ENCODE data around the gene ZFAND3. TPM values are rescaled to one million over a fixed set of nuclear protein-coding genes. Genes with fewer than 3 reads are reported as not detected.
"Not testable (repeated sequence)": the region's sequence is repeated elsewhere in the genome, so short reads cannot be mapped to it uniquely, and the experiment has no call there.

ZFAND3 gene
- polyA plus RNA-seq, 4 donors, result 127 to 176 (median 139) TPM

DNA sequence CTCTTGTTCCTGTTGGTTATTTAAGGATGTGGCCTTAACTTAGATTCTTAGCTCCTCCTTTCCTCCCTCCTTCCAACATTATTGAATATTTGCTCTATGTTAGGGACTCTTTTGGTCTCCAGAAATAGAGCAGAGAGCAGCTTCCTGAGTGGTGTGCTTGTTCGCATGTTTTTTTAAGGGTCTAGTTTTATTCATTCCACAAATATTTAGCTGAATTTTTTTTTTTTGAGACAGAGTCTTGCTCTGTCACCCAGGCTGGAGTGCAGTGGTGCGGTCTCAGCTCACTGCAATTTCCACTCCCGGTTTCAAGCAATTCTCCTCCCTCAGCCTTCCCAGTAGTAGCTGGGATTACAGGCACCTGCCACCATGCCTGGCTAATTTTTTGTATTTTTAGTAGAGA is 169.2 kb downstream of the ZFAND3 start:
- DNase-seq (ENCODE audit: low read depth in 4 of 4, low spot score in 3 of 4), result no peak

- DNase-seq (ENCODE audit: low read depth in 4 of 4, low spot score in 3 of 4), result no peak
These were observed 171.4 kb downstream of the ZFAND3 start for GRCh38 chr6:37990762-37991525.

DNA sequence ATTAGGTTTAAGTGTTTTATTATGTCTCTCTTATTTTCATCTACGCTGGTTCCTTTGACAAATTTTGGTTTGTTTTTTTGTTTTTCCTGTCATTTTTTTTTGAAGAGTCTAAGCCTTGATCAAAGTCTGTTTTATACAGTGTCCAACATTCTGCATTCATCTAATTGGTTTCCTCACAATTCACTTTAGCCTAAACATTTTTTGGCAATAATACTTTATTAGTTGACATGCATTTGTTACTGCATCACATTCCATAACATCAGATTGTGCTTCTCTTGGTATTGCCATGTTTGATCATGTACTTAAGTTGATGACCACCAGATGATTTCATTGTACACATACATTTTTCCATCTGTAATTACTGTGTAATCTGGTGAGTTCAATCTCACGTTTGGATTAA is 173.2 kb downstream of the ZFAND3 start:
- DNase-seq (ENCODE audit: low read depth in 4 of 4, low spot score in 3 of 4), result no peak

DNA sequence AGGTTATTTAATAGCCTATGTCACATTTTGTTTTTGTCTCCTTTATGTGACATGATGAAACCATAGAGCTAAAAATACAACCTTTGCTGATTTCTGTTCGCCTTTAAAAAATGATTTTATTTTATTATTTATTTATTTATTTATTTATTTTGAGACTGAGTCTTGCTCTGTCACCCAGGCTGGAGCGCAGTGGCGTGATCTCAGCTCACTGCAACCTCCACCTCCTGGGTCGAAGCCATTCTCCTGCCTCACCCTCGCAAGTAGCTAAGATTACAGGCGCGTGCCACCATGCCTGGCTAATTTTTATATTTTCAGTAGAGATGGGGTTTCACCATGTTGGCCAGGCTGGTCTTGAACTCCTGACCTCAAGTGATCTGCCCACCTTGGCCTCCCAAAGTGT is 173.7 kb downstream of the ZFAND3 start:
- not testable (repeated sequence) for DNase-seq (ENCODE audit: low read depth in 4 of 4, low spot score in 3 of 4)

DNA sequence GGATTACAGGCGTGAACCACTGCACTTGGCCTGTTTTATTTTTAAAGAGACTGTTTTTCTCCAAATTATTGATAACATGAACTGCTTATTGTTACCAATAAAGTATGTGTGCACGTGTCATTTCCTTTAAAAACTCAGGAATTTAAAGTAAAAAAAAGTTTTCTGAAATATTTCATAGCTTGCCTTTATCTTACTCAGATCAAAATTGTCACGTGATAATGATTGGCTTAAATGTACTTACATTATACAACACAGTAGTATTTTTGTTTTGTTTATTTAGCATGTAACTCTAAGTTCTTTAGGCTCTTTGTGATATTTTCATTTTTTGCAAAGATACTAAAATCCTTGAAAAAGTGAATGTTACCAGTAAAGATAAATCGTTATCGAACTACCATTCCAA is 174.1 kb downstream of the ZFAND3 start:
- DNase-seq (ENCODE audit: low read depth in 4 of 4, low spot score in 3 of 4), result no peak

DNA sequence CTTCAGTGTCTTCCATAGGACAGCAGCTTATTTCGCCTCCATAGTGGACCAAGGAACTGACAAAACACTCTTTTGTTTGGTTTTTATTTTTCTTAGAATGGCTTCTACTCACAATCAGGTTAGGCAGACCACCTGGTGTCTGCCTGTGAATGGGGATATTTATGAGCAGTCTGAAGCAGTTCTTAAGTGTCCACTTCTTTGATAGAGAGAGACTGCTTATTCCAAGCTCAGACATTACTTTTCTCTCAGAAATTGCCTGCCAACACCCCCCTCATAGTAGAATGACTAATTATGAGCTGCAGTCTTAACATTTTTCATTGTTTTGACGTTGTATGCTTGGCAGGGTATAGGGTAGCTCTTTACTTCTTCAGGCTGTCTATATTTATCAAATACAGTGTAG is 174.7 kb downstream of the ZFAND3 start:
- DNase-seq (ENCODE audit: low read depth in 4 of 4, low spot score in 3 of 4), result no peak

- no peak for DNase-seq (ENCODE audit: low read depth in 4 of 4, low spot score in 3 of 4)
These were observed 178.8 kb downstream of the ZFAND3 start for GRCh38 chr6:37998366-37998765.

GRCh38 chr6:38001386-38001785 is 181.9 kb downstream of the ZFAND3 start:
- DNase-seq (ENCODE audit: low read depth in 4 of 4, low spot score in 3 of 4), result no peak

DNA sequence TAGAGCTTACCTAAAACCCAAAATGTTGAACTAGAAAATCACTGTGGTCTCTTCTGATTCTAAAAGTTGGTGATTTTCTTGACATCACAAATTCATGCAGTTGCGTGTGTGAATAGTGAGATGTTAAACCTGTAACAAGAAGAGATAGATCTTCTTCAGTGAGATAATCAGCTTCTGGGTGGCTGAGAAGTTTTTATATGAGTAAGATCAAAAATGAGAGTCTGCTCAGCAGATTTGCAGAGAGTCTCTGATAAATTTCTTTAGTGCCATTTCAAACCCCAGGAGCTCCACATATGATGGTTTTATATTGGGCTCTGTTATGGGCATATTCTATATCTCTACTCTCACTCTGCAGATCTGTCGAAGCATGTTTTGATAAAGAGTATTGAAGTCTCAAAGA is 185.4 kb downstream of the ZFAND3 start:
- DNase-seq (ENCODE audit: low read depth in 4 of 4, low spot score in 3 of 4), result no peak

GRCh38 chr6:38011937-38012336 is 192.4 kb downstream of the ZFAND3 start:
- no peak for DNase-seq (ENCODE audit: low read depth in 4 of 4, low spot score in 3 of 4)

DNA sequence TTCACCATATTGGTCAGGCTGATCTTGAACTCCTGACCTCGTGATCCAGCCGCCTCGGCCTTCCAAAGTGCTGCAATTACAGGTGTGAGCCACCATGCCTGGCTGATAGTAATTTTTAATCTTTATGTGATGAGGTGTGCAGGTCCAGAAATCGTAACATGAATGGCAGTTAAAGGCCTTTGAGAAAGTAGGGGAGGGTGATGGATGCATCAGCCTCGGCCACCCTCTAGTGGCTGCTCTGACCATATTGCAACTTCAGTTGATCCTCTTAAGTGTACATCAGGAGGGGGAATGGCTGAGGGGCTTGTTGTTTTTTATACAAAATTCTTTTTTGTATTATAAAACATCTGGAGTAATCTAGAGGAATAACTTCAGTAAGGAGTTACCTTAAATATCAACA is 193.0 kb downstream of the ZFAND3 start:
- no peak for DNase-seq (ENCODE audit: low read depth in 4 of 4, low spot score in 3 of 4)

DNA sequence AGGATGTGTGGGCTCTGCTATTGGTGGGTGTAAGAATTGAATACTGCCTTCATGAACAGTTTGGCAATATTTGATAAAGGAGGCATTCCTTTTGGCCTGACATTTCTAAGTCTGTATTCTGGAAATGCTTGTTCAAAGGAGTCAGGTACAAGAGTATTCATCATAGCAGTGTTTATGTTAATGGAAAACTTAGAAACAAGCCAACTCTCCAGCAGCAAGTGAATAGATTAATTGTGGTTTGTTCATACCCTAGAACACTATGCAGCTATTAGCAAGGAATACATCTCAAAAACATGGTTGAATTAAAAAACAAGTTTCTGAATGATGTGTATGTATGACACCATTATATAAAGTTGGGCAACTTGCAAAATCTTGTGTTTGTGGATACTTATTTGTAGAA is 195.8 kb downstream of the ZFAND3 start:
- no peak for DNase-seq (ENCODE audit: low read depth in 4 of 4, low spot score in 3 of 4)

DNA sequence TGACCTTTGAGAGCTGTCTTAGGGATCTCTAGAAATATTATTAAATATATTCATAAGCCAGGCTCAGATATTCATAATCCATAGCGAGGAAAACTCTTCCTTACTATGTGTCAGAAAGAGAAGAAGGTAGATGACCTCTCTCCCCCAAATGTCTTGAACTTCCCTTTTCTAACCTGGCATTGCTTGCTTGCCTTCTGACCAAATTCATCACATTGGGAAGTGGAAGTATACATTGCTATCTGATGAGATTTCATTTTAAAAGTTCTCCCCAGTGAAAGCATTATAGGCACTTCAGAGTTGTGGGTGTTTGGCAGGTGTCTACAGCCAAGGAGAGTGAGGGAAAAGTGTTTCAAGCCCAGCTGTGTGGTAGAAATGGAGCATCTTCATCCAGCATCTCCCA is 197.3 kb downstream of the ZFAND3 start:
- DNase-seq (ENCODE audit: low read depth in 4 of 4, low spot score in 3 of 4), result no peak

GRCh38 chr6:38018755-38019165 is 199.2 kb downstream of the ZFAND3 start:
- no peak for DNase-seq (ENCODE audit: low read depth in 4 of 4, low spot score in 3 of 4)

- no peak for DNase-seq (ENCODE audit: low read depth in 4 of 4, low spot score in 3 of 4)
These were observed 201.1 kb downstream of the ZFAND3 start for GRCh38 chr6:38020593-38020992.

DNA sequence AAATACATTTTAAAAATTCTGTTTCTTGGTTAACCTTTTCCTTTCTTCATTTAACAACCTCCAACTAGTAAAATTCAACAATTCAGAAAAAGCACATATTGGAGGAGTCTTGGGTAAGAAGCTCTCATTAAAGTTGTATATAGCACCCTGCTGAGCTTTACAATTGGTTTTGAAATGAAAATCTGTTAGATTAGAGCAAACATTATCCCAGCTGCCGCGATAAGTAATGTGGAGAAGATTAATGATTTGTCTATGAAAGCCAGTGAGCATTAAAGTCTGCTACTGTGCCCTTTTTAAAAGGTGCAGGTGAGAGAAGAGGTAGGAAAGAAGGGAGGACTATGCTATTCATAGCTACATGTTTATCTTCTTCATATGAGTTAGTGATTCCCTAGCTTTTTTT is 201.5 kb downstream of the ZFAND3 start:
- DNase-seq (ENCODE audit: low read depth in 4 of 4, low spot score in 3 of 4), result no peak

GRCh38 chr6:38021571-38021970 is 202.0 kb downstream of the ZFAND3 start:
- DNase-seq (ENCODE audit: low read depth in 4 of 4, low spot score in 3 of 4), result no peak

DNA sequence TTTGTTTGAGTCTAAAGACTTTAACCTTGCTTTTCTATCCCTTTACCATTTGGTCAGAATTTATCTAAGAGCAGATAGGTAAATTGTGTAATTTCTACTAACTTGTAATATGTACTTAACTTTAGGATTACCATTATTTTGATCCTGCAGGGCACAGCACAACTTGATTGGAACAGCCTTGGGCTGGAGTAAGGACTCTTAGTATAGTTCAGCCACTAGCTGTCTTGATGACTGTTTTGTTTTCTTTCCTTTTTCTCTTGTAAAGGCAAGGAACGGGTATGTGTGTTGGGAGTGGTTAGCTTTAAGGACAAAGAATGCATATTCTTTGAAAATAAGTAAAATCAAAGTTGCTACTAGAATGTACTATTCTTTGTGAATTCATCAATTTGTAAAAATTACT is 203.2 kb downstream of the ZFAND3 start:
- DNase-seq (ENCODE audit: low read depth in 4 of 4, low spot score in 3 of 4), result no peak

- DNase-seq (ENCODE audit: low read depth in 4 of 4, low spot score in 3 of 4), result no peak
These were observed 205.4 kb downstream of the ZFAND3 start for GRCh38 chr6:38024908-38025307.

DNA sequence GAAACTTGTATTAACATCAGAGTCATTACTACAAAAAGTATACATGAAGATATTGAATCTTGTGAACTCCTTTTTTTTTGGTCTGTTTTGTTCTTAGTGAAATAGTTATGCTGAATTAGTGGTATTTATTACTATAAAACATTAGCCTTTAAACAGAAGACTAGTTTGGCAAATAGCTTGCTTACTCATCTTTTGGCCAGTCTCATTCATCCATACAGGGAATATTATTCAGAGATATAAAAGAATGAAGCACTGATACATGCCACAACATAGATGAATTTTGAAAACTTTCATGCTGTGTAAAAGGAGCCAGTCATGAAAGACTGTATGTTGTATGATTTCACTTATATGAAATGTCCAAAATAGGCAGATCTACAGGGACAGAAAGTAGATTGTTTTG is 205.9 kb downstream of the ZFAND3 start:
- no peak for DNase-seq (ENCODE audit: low read depth in 4 of 4, low spot score in 3 of 4)

DNA sequence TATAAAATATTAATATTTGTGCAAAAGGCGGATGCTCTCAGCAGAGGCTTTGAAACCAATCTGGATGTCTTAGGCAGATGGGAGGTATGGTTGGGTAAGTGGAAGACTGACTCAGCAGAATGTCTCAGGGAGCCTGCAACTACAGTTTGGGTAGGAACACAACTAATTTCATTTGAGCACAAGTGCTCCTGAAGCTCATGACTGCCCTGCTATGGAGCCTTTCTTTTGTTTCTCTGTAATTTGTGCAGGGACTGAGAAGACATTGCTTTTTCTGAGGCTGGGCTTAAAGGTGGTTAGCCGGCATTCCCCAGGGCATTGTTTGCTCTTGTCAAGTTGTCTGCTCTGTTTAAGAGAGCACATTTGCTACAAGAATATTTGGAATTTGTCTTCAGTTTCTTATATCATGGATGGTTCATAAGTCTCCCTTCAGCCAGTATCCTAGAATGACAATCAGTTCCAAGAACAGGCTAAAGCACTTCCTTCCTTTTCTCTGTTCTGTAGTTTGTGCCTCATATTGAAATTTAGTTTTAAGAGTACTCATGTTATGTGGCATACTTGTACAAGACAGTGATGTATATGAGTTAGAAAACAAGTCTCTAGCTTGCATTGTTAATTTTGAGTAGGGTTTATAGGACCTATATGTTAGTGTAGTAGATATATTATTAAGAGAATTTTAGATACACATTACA is 208.3 kb downstream of the ZFAND3 start:
- DNase-seq (ENCODE audit: low read depth in 4 of 4, low spot score in 3 of 4), result no peak

- DNase-seq (ENCODE audit: low read depth in 4 of 4, low spot score in 3 of 4), result no peak
These were observed 210.9 kb downstream of the ZFAND3 start for GRCh38 chr6:38030380-38030779.
